HG03565 (cell line): Measurements from ENCODE around the gene TMEM141.
"Not testable (repeated sequence)": the region's sequence is repeated elsewhere in the genome, so short reads cannot be mapped to it uniquely, and the experiment has no call there.

Experiments
- ATAC-seq: cut with Tn5 transposase; IDR thresholded peaks from one replicate; pipeline ENCODE4 v1.9.1; 2021; ENCODE audit warnings: mild to moderate bottlenecking, moderate library complexity; ENCODE audit not compliant: unreplicated experiment

Gene TMEM141

DNA sequence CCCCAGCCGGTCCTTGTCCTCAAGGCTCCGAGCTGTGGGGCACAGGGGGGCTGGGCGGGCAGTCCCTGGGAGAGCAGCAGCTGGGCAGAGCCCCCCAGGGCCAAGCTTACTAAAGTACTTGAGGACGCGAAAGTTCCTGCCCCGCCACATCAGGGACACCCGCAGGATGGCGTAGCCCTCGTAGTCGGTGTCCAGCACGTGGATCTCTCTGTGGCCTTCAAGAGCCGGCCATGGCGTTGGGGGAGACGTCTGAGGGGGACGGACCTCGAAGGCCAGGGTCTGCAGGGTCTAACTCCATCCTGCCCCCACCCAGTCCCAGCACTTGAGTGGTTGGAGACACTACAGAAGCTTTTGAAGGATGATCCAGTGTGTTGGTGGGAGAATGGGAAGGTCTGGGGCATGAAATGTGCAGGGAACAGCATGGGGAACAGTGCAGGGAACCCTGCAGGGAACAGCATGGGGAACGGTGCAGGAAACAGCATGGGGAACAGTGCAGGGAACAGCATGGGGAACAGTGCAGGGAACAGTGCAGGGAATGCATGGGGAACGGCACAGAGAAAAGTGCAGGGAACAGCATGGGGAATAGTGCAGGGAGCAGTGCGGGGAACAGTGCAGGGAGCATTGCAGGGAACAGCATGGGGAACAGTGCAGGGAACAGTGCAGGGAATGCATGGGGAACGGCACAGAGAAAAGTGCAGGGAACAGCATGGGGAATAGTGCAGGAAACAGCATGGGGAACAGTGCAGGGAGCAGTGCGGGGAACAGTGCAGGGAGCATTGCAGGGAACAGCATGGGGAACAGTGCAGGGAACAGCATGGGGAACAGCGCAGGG, 35.6 kb upstream of the TMEM141 start:
- not testable (repeated sequence) for ATAC-seq

DNA sequence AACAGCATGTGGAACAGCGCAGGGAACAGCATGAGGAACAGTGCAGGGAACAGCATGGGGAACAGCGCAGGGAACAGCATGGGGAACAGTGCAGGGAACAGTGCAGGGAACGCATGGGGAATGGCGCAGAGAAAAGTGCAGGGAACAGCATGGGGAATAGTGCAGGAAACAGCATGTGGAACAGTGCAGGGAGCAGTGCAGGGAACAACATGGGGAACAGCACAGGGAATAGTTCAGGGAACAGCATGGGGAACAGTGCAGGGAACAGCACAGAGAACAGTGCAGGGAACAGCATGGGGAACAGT, 35.1 kb upstream of the TMEM141 start:
- ATAC-seq = no peak

DNA sequence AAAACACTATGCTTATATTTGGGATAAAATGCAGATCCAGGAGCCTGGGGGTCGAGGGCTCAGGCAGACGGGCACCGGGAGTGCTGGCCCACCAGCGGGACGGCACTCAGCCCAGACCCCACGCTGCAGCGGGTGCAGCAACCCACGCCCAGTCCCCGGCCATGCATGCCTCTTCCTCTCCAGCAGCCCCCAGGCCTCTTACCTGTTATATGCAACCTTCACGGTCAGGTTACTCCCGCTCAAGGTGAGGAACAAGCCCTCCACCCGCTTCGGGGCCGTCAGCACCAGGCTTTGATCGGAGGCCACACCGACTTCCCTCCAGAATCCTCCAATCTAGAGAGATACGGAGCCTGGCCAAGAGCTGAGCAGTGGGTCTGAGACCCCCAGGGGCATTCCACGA, 34.3 kb upstream of the TMEM141 start:
- ATAC-seq = no peak

DNA sequence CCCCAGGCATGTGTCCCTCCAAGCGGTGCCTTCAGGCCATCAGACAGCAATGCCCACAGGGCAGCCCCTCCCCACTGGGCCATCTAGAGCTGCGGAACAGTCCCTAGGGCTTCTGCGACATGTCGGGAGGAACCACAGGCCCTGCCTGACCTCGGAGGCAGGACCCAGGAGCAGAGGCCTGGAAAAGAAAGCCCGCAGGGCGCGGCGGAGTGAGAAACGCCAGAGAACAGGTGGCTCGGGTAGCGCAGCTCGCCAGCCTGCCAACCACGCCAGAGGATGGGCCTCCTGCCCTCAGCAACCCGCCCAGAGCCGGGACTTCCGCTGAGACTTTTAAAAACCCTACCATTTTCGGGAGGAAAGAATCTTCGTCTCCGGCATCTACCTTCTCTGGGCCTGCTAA, 33.8 kb upstream of the TMEM141 start:
- no peak for ATAC-seq

DNA sequence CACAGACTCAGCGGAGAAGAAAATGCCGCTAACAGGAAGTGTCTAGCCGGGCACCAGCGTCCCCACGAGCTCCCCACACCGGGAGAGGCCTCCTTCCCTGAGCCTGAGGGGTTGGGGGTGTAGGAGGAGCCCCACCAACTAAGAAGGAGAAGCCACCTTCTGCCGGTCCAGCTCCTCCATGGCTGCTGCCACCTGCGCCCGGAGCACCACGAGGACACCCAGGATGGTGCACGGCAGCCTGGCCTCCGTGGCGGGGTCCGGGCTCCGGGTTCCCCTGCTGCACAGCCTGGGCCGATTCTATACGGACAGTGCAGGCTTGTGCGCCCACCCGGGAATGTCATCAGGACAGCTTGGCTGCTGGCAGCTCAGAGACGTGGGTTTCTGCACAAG, 33.4 kb upstream of the TMEM141 start:
- ATAC-seq = no peak

DNA sequence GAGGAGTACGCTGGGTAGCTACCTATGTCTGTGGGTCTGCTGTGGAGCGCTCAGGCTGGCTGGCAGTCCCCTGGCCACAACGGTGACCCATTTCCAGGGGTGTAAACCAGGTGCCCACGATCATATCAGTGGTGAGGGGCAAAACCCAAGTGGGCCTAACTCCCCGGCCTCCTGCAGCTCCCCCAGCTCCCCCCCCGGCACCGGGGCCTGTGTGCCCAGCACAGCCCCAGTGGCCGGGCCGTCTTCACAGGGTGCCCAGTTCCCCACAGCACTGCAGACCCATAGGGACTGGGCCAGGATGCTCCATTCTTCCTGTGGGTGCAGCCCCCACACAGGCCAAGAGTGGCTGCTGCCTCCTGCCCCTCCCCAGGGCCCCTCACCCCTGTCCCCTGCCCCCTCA, 32.1 kb upstream of the TMEM141 start:
- no peak for ATAC-seq

DNA sequence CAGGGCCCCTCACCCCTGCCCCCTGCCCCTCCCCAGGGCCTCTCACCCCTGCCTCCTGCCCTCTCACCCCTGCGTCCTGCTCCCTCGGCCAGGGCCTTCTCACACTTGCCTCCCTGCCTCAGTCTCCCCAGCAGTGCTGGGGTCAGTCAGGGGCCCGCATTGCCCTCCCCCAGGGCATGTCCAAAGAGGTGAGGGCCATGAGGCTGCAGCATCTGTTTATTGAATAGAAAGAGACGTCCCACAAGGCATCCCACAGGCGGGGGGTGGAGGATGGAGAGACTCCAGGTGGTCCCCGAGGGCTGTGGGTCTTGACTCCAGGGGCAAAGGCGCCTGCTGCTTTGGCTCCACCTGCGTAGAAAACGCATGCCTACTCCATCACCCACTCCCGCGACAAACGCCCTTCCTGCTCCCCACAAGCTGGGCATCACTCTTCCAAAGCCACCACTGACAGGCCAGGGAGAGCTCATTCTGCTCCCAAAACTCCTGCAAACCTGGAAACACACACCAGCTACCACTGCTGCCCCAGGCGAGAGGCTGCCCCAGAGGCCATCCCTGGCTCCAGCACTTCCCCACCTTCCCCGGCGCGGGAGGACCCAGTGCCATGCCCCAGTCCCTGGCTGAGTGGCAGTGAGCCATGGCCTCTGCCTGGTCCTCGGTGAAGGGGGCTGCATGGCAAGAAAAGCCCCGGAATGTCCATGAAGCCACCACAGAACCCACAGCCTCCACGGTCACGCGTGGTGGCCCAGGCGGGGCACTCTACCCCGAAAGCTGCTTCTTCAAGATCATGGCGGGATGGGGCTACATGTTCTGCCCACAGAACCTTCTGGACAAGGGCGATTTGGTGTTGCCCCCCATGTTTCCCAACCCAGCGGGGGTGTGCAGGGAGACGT, 31.5 kb upstream of the TMEM141 start:
- no peak for ATAC-seq

DNA sequence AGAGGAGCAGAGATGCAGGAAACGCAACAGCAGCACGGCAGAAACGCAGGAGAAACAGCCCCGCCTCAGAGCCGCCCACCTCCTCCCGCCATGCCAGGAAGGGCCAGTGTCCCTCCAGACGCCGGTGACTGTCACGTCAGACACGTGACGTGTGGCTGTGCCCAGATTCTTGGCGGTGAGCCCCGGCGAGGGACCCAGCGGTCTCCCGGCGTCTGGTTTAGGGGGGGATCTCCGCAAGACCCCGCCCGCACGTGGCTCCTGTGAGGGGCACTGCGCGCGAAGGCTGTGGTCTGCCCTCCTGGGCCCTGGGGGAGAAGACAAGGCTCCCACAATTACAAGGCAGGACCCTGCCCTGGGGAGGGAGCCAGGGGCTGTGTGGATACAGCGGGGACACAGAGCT, 30.7 kb upstream of the TMEM141 start:
- no peak for ATAC-seq

DNA sequence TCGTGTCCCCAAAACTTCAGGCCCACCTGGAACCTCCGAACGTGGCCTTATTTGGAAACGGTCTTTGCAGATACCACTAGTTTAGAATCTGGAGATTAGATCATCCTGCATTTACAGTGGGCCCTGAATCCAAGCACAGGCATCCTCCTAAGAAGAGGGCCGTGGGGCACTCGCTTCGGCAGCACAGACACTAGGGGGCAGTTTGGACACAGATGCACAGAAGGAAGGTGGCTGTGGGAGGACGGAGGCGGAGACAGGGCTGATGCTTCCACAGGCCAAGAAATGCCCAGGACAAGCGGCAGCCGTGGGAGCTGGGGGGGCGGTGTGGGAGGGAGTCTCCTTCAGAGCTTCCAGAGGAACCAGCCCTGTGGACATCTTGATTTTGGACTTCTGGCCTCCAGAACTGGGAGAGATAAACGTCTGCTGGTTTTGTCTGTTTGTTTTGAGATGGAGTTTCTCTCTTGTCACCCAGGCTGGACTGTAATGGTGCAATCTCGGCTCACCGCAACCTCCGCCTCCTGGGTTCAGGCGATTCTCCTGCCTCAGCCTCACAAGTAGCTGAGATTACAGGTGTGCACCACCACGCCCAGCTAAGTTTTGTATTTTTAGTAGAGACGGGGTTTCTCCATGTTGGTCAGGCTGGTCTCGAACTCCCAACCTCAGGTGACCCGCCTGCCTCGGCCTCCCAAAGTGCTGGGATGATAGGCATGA, 30.2 kb upstream of the TMEM141 start:
- not testable (repeated sequence) for ATAC-seq

DNA sequence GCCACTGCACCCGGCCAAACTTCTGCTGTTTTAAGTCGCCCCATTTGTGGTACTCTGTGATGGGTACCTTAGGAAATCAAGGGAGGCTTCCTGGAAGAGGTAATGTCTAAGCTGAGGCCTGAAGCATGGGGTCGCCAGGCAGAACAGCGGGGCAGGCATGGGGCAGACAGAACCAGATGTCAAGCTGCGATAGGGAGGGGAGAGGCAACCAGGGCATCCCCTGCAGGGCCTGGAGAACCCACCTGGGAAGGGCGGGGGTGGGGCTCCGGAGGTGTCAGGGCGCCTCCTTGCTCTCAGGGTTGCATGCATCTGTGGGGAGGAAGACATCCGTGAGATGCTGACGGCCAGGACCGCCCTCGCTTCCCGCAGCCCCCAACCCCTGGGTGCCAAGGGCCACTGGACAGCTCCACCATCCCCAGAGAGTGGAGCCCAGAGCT, 29.6 kb upstream of the TMEM141 start:
- no peak for ATAC-seq

DNA sequence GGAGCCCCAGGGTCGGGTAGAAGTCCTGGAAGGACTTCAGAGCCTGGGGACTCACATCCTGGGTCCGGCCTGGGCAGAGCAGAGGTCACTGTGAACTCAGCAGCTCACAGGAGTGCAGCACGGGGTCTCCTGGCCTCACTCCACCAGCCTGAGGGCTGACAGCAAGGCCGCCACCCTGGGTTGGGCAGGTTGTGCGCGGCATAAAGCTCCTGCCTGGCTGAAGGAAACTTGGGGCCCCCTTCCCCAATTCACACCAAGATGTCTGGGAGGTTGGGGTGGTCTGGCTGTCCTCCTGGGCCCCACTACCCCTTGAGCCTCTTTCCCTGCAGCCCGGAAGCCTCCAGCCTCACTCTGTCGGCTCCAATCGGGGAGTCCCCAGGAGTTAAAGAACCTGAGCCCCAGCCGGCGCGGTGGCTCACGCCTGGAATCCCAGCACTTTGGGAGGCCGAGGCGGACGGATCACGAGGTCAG, 28.9 kb upstream of the TMEM141 start:
- ATAC-seq = no peak

DNA sequence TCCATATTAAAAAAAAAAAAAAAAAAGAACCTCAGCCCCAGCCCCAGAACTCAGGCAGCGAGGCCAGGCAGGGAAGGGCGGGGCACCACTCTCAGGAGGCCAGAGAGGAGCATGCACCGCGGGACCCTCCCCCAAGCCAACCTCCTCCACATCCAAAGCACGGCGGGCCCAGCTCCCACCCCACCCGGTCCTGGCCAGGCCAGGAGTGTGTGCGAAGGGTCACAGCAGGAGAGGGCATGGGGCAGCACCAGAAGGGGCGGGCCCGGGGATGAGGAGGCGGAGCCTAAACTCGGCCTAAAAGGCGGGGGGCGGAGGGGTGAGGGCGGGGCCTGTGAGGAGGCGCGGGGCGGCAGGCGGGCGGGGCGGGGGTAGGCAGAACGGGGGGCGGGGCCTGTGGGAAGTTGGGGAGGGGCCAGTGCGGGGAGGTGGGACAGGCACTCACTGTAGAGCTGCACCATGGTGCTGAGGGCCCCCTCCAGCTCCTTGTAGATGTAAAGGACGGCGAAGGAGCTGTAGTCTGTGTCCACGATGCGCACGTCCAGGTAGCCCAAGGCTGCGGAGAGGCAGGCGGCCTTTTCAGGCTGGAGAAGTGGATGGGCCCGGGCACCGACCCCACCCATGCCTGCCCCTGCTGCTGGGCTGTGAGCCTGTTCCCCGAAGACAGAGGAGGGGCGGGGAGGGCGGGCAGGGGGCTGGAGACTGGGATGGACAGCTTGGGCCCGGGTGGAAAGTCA, 28.1 kb upstream of the TMEM141 start:
- ATAC-seq = no peak

DNA sequence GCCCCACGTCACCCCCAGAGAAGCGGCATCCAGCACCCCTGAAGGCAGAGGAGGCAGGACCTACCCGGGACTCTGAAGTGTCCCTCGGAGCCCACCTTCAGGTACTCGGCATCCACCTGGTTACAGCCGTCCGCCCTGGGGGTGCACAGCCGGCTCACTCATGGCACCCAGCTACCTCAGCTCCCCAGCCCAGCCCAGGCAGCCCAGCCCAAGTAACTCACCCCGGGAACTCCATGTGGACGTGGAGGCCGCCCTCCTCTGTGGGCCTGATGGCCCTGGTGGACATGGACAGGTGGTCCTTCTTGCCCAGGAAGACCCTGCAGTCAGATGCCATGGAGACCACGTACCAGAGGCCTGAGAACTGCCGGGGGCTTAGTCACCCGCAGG, 27.5 kb upstream of the TMEM141 start:
- ATAC-seq = no peak

DNA sequence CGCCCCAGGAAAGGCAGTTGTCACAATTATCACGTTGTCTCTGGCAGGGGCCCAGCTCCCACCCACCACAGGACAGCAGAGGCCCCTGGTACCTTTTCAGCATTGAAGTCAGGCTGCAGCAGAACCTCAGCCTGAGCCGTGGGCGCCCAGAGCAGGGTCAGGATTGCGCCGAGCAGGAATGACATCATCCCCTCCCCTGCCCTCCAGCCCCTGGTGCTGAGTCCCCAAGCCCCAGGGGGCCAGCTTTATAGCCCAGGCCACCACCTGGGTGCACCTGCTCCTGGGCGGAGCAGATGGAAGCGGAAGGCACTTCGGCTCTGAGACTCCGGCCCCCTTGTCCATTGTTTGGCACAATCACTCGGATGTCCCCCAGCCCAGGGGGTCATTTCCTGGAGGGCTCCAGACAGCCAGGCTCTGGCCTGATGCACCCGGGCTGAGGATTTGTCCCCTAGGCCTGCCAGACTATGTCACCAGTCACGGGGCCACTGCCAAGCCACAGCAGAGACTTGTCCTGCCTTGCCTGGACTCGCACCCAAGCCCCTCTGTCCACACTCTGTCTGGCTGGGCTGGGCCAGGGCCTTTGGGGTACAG, 26.7 kb upstream of the TMEM141 start, which contains the start of gene LCN15:
TSS of gene LCN15 (minus strand) at position 218 of the 591 bp plus-strand sequence. CDS start at position 188, 30 bp downstream.
- no peak for ATAC-seq

DNA sequence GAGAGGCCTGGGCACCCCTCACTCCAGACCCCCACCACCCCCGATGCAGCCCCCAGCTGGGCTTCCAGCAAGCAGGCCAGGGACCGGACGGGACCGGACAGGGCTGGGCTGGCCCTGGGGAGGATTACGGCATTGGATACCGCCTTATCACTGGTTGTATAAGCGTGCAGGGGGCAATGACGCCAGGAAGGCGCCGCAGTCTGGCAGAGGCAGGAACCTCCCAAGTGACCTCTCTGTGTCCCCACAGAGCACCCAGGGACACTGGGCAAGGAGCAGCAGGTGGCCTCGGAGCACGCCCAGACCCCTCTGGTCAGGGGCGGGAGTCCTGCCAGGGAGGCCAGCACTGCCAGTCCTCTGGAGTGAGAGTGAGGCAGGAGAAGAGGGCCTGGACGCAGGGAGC, 26.1 kb upstream of the TMEM141 start:
- ATAC-seq = no peak

DNA sequence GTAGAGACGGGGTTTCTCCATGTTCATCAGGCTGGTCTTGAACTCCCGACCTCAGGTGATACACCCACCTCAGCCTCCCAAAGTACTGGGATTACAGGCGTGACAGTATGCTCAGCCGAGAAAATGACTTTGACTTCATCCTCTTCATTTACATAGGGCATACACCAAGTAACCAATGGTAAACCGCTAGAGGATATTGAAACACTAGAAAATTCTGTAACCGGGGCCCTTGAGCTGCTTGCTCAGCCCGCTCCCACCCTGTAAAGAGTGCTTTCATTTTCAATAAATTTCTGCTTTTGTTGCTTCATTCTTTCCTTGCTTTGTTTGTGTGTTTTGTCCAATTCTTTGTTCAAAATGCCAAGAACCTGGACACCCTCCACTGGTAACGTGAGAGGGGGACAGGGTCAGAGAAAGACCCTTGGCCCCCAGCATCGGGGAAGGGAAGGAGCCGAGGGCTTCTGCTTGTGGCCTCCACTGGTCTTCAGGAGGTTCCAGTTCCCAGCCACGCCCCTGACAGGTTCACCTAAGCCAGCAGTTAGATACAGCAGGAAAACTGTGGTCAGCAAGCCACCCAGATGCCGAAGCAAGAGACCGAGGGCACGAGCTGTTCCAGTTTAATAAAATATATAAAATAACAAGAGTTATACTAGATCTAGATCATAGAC, 25.3 kb upstream of the TMEM141 start:
- ATAC-seq = not testable (repeated sequence)

DNA sequence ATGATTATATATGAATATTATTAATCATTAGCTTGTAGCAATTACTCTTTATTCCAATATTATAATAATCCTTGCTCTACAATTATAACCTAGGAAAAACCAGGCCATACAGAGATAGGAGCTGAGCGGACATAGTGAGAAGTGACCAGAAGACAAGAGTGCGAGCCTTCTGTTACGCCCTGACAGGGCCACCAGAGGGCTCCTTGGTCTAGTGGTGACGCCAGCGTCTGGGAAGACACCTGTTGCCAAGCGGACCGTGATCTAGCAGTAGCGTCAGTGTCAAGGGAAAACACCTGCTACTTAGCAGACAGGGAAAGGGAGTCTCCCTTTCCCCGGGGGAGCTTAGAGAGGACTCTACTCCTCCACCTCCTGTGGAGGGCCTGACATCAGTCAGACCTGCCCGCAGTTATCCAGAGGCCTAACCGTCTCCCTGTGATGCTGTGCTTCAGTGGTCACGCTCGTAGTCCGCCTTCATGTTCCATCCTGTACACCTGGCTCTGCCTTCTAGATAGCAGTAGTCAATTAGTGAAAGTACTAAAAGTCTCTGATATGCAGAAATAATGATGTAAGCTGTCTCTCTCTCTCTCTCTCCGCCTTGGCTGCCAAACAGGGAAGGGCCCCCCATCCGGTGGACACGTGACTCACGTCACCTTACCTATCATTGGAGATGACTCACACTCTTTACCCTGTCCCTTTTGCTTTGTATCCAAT, 24.6 kb upstream of the TMEM141 start:
- ATAC-seq = not testable (repeated sequence)

DNA sequence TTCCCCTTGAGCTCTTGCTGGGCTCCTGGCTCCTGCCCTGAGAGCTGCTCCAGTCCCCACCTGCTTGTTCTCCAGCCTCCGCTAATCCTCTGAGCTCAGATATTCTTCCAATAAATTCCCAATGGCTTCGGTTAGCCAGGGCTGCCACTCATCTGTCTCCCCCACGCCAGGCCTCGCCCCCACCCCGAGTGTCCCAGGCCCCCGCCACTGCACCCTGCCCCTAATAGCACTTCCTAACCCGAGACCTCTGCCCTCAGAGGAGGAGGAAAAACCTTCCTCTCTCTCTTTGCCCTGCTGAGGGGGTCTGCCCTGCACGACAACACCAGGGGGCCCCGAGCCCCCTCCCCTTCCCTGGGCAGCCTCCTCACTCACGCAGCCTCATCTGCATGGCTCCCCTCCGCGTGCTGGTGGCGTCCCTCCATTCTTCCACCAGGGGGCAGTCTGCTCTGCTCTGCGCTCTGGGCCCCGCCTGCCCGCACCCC, 21.4 kb upstream of the TMEM141 start:
- ATAC-seq = no peak

DNA sequence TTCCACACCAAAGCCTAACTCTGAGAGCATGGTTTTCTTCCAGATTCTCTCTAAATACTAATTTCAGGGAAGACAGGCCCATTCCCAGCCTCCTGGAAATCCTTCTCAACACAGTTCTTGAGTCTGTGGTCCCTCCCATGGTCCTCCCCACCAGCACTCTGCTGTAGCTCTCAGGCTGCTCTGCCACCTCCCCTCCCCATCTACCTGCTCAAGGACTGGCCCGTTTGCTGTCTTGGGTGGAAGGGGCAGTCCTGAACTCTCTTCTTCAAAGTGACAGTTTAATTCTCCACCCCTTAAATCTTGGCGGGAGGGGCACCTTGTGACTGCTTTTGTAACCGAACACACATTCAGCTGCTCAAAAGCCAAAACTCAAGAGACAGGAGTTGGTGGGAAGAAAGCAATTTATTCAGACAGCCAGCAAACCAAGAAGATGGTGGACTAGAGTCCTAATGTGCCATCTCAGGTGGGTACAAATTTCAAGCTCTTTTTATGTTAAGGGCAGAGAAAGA, 19.2 kb upstream of the TMEM141 start:
- ATAC-seq = no peak
